Raji (cell line): ENCODE results near the gene PSMB5.

Experiments used
- POLR2A ChIP-seq: IDR thresholded peaks from 2 replicates; pipeline ENCODE4 v1.6.1; 2011; ENCODE audit warnings: low read depth, low read length, control low read depth; ENCODE audit not compliant: insufficient read depth

The PSMB5 gene

GRCh38 chr14:22996768-22997654 lies 37.7 kb downstream of the PSMB5 start:
- no peak for TF ChIP-seq POLR2A

- TF ChIP-seq POLR2A: no peak
Measured at GRCh38 chr14:22995889-22996625, 38.6 kb downstream of the PSMB5 start.

GRCh38 chr14:22994762-22995275 lies 39.9 kb downstream of the PSMB5 start:
- TF ChIP-seq POLR2A: no peak

- no peak for TF ChIP-seq POLR2A
Measured at GRCh38 chr14:22993517-22993916, 41.2 kb downstream of the PSMB5 start.

- no peak for TF ChIP-seq POLR2A
Measured at GRCh38 chr14:22991852-22992251, 42.8 kb downstream of the PSMB5 start.

GRCh38 chr14:22987291-22987690 lies 47.4 kb downstream of the PSMB5 start:
- TF ChIP-seq POLR2A: no peak

GRCh38 chr14:22986508-22987054 lies 48.1 kb downstream of the PSMB5 start:
- TF ChIP-seq POLR2A: no peak

GRCh38 chr14:22985894-22986507 lies 48.7 kb downstream of the PSMB5 start:
- no peak for TF ChIP-seq POLR2A

- TF ChIP-seq POLR2A: no peak
Measured at GRCh38 chr14:22984959-22985658, 49.6 kb downstream of the PSMB5 start.

- TF ChIP-seq POLR2A: 0 out of 2 replicates have a peak, but pooled peaks have one; percentile 25
Measured at GRCh38 chr14:22982477-22983245, 52.0 kb downstream of the PSMB5 start, which contains the start of gene AJUBA. AJUBA (minus strand) TSS chr14:22982551; CDS start chr14:22982266, 285 bp downstream.

GRCh38 chr14:22981876-22982476 lies 52.7 kb downstream of the PSMB5 start:
- no peak for TF ChIP-seq POLR2A

- TF ChIP-seq POLR2A: no peak
Measured at GRCh38 chr14:22981090-22981875, 53.4 kb downstream of the PSMB5 start.
